ENCODE data around the gene FBF1. TPM values are rescaled to one million over a fixed set of nuclear protein-coding genes. Genes with fewer than 3 reads are reported as not detected.

The FBF1 gene
- total and polyA plus RNA-seq, 2 of the 8 experiments (the other 6 are each of a cell fraction or from before 2014, with no cell fraction given): 8.1 to 13.1 TPM

DNA sequence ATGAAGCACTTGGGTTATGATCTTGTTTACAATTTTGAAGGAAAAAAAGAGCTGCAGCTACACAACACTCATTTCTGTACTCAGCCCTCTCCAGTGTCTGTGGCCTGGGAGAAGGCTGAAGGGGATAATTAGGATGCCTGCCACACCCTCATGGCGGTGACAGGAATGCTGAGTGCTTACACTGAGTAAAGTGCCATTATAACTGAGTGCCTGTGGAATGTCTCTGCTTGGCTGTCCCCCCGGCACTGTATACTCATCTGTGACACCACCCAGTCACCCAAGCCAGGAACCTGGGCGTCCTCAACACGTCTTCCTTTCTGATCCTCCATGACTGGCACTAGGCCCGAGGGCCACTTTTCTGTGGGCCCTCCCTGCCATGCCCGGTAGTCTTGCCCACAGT, 32.6 kb downstream of the FBF1 start:
- Histone ChIP-seq H4K91ac (replicated peaks; ENCODE audit: insufficient read length, low read length) (no peak overlapping the region), H3K36me3 (ENCODE audit: control insufficient read depth in 2 of 4, insufficient read depth in 4 of 4, low read length in 3 of 4) (no peaks in the 10 kb centered on the region), H2AFZ (ENCODE audit: low read length) (no peak overlapping the region), H2BK120ac (replicated peaks; ENCODE audit: low read depth, low read length) (no peak overlapping the region), H3K4ac (replicated peaks; ENCODE audit: insufficient read length, low read depth, low read length) (no peak overlapping the region), H2BK15ac (ENCODE audit: low read length) (no peak overlapping the region), H3K79me1 (ENCODE audit: low read depth, low read length) (no peaks in the 10 kb centered on the region; the same call in 1 of the 2 replicates), H3K56ac (replicated peaks; ENCODE audit: insufficient read length, low read depth, low read length) (no peak overlapping the region), H3K4me3 (ENCODE audit: extremely low read depth in 1 of 4, insufficient read depth in 2 of 4, low read depth in 3 of 4, low read length in 4 of 4) (no peak overlapping the region), H3K23ac (ENCODE audit: insufficient read length) (no peak overlapping the region), H3K27ac (ENCODE audit: low read depth, low read length) (no peak overlapping the region), H2BK20ac (ENCODE audit: low read length) (no peak overlapping the region), H3K9ac (replicated peaks in 1 of 4; ENCODE audit: extremely low read depth in 1 of 4, low read depth in 3 of 4, low read length in 3 of 4) (no peak overlapping the region; a peak in 1 of 7 replicates), H3K4me2 (ENCODE audit: insufficient read depth in 1 of 2, low read depth in 2 of 2, low read length in 2 of 2) (no peak overlapping the region), H3K18ac (ENCODE audit: extremely low read depth, low read length) (no peak overlapping the region), H2AK5ac (ENCODE audit: low read depth, low read length) (no peak overlapping the region), H3K79me2 (ENCODE audit: control insufficient read depth in 1 of 2, insufficient read depth in 2 of 2, low read length in 2 of 2) (peaks cover 0 to 10% of the 10 kb centered on the region in 2 experiments; a peak in 2 of 4 replicates), H3K4me1 (replicated peaks in 1 of 4; ENCODE audit: control insufficient read depth in 3 of 4, insufficient read depth in 4 of 4, low read length in 3 of 4) (no peaks in the 10 kb centered on the region; a peak in 2 of 7 replicates), H4K8ac (ENCODE audit: extremely low read depth, insufficient read depth, low read length) (no peak overlapping the region), H4K20me1 (replicated peaks in 1 of 2; ENCODE audit: control insufficient read depth in 1 of 2, insufficient read depth in 2 of 2, low read length in 2 of 2) (peaks cover 0 to 2% of the 10 kb centered on the region in 2 experiments), H4K5ac (ENCODE audit: insufficient read length, low read depth, low read length) (no peak overlapping the region), H3K9me3 (ENCODE audit: insufficient read depth in 2 of 2, low read depth in 1 of 2, low read length in 1 of 2) (no peaks in the 10 kb centered on the region), H3K27me3 (replicated peaks in 1 of 4; ENCODE audit: control insufficient read depth in 3 of 4, extremely low read depth in 1 of 4, insufficient read depth in 3 of 4, low read length in 3 of 4) (no peaks in the 10 kb centered on the region), H3K14ac (ENCODE audit: insufficient read length) (no peak overlapping the region), H2BK12ac (ENCODE audit: low read depth, low read length) (no peak overlapping the region), H3K23me2 (ENCODE audit: low read depth, low read length) (peaks cover 3% of the 10 kb centered on the region; the same call in 1 of the 2 replicates), H2BK5ac (ENCODE audit: low read depth, low read length) (no peak overlapping the region)
- POLR2A ChIA-PET (ENCODE audit: partially characterized antibody): interaction anchor here (1.0 kb wide), 1 partner anchor 16 kb away, joined by 3 read pairs; no protein-coding TSS in a partner anchor
- DNase-seq (ENCODE audit: low read depth in 1 of 2, low spot score in 2 of 2): no peak
- no peak for FAIRE-seq
- CTCF ChIA-PET (ENCODE audit: partially characterized antibody): interaction anchor here (0.6 to 51.3 kb wide), 6 partner anchors 14 to 699 kb away, joined by 3 to 885 read pairs (median 6); partner anchors contain the start of gene CDK3
- 89% methylated on average over 6 of the region's 6 CpGs; no CpG with 5 or more reads in 1 of the 2 experiments for whole genome bisulfite sequencing, 2 experiments (ENCODE audit: extremely low coverage in 1 of 2, insufficient coverage in 1 of 2, insufficient read length in 1 of 2, insufficient replicate concordance in 2 of 2, low coverage in 1 of 2, low lambda C conversion rate in 2 of 2, missing lambda C conversion rate in 1 of 2)
- TF ChIP-seq SRF (IDR thresholded peaks at IDR 0.05; ENCODE audit: low read depth, low read length) (no peak), EGR1 (IDR thresholded peaks at IDR 0.05; ENCODE audit: borderline replicate concordance, low read depth, low read length) (no peak)
